GM21619 (cell line): ENCODE results near the gene NPLOC4.
"Not testable (repeated sequence)": the region's sequence is repeated elsewhere in the genome, so short reads cannot be mapped to it uniquely, and the experiment has no call there.

Experiments
- ATAC-seq: cut with Tn5 transposase; IDR thresholded peaks from one replicate; pipeline ENCODE4 v1.9.1; 2021; ENCODE audit not compliant: unreplicated experiment

NPLOC4 gene

GRCh38 chr17:81636505-81637288, at the start of gene NPLOC4, which contains the start of gene TSPAN10:
Gene NPLOC4, minus strand, starts transcription at chr17:81637112. Its CDS starts 182 bp downstream, at chr17:81636930.
Gene TSPAN10, plus strand, starts transcription at chr17:81637196. Its CDS starts 5,217 bp downstream, at chr17:81642413.
- ATAC-seq, result peak; percentile 80

GRCh38 chr17:81686614-81687013, 49.7 kb upstream of the NPLOC4 start:
- no peak for ATAC-seq

- no peak for ATAC-seq
Observed at GRCh38 chr17:81685108-81685507, 48.2 kb upstream of the NPLOC4 start.

GRCh38 chr17:81684442-81684911, 47.6 kb upstream of the NPLOC4 start:
- ATAC-seq, result no peak

GRCh38 chr17:81683584-81684441, 46.9 kb upstream of the NPLOC4 start, which contains the start of the genes ARL16 and HGS:
Gene ARL16, minus strand, starts transcription at chr17:81683797. Its CDS starts 44 bp downstream, at chr17:81683753.
Gene HGS, plus strand, starts transcription at chr17:81684011. Its CDS starts 56 bp downstream, at chr17:81684067.
- peak; percentile 93 for ATAC-seq

- peak; percentile 2 for ATAC-seq
Observed at GRCh38 chr17:81683208-81683583, 46.3 kb upstream of the NPLOC4 start.

- ATAC-seq, result peak; percentile 3
Observed at GRCh38 chr17:81682565-81683207, 45.8 kb upstream of the NPLOC4 start.

- ATAC-seq, result no peak
Observed at GRCh38 chr17:81681672-81682071, 44.8 kb upstream of the NPLOC4 start.

GRCh38 chr17:81680150-81680549, 43.2 kb upstream of the NPLOC4 start:
- ATAC-seq, result no peak

- ATAC-seq, result no peak
Observed at GRCh38 chr17:81676906-81677305, 40.0 kb upstream of the NPLOC4 start.

GRCh38 chr17:81675515-81676221, 38.8 kb upstream of the NPLOC4 start:
- not testable (repeated sequence) for ATAC-seq

GRCh38 chr17:81673561-81674258, 36.8 kb upstream of the NPLOC4 start:
- no peak for ATAC-seq

- no peak for ATAC-seq
Observed at GRCh38 chr17:81672954-81673353, 36.0 kb upstream of the NPLOC4 start.

GRCh38 chr17:81672504-81672903, 35.6 kb upstream of the NPLOC4 start:
- ATAC-seq, result no peak

GRCh38 chr17:81667754-81668153, 30.8 kb upstream of the NPLOC4 start:
- no peak for ATAC-seq

GRCh38 chr17:81666342-81667191, 29.7 kb upstream of the NPLOC4 start, which contains the start of the genes CCDC137 and OXLD1:
Gene CCDC137, plus strand, starts transcription at chr17:81666737. Its CDS starts 30 bp downstream, at chr17:81666767.
Gene OXLD1, minus strand, starts transcription at chr17:81666605. Its CDS starts 28 bp downstream, at chr17:81666577.
- ATAC-seq, result peak; percentile 89

GRCh38 chr17:81666092-81666341, 29.1 kb upstream of the NPLOC4 start:
- ATAC-seq, result no peak

GRCh38 chr17:81665205-81666091, 28.5 kb upstream of the NPLOC4 start:
- peak; percentile 18 for ATAC-seq
